ENCODE measurements around the gene PCDHA1. TPM values are rescaled to one million over a fixed set of nuclear protein-coding genes. Genes with fewer than 3 reads are reported as not detected.

Gene PCDHA1
- total RNA-seq, 1 donor from 2014 or later, result not detected

DNA sequence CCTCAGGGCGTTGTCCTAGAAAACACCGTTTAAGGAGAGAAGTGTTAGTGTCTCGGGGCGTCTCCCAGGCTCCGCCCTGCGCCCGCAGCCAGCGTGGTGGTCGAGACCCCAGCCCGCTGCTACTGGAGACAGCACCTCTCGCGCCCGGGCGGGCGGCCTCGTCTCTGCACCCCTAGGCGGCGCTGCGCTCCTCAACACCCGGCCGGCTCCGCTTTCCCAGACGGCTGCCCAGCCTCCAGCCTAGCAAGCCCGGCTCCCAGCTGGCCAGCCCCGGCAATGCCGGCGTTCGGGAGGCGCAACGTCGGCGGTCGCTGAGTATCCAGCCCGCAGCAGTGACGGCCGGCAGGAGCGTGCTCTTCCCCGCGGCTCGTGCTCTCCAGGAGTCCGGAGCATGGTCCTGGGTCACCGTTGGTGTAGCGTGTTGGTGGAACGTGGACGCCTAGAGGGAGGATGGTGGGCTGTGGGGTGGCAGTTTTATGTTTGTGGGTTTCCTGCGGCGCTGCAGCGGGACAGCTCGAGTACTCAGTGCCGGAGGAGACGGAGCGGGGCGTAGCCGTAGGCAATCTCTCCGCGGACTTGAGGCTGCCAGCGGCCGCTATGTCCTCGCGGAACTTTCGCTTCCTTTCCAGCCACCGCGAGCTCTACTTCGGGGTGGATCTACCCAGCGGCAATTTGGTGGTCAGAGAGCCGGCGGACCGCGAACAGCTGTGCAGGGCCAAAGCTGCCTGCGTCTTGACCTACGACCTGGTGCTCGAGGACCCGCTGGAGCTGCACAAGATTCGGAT, 140.7 kb downstream of the PCDHA1 start:
- H3K9me3 Mint-ChIP-seq, result no peaks in the 10 kb centered on the region
- H3K4me1 Mint-ChIP-seq, result peaks cover 29% of the 10 kb centered on the region
- H3K27me3 Mint-ChIP-seq (ENCODE audit: low read depth), result peaks cover 26% of the 10 kb centered on the region
- peak overlapping the region; percentile 57 for H3K27ac Mint-ChIP-seq (ENCODE audit: unreplicated experiment)
- H3K4me3 Mint-ChIP-seq, result peak overlapping the region; percentile 89
- peaks cover 4% of the 10 kb centered on the region for H3K36me3 Mint-ChIP-seq (ENCODE audit: low read depth)
- peak; percentile 94 for DNase-seq (ENCODE audit: low read depth, low spot score)
- TF ChIP-seq, protein P1, sequence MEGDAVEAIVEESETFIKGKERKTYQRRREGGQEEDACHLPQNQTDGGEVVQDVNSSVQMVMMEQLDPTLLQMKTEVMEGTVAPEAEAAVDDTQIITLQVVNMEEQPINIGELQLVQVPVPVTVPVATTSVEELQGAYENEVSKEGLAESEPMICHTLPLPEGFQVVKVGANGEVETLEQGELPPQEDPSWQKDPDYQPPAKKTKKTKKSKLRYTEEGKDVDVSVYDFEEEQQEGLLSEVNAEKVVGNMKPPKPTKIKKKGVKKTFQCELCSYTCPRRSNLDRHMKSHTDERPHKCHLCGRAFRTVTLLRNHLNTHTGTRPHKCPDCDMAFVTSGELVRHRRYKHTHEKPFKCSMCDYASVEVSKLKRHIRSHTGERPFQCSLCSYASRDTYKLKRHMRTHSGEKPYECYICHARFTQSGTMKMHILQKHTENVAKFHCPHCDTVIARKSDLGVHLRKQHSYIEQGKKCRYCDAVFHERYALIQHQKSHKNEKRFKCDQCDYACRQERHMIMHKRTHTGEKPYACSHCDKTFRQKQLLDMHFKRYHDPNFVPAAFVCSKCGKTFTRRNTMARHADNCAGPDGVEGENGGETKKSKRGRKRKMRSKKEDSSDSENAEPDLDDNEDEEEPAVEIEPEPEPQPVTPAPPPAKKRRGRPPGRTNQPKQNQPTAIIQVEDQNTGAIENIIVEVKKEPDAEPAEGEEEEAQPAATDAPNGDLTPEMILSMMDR (conservative IDR thresholded peaks at IDR 0.05), result peak; percentile 98

DNA sequence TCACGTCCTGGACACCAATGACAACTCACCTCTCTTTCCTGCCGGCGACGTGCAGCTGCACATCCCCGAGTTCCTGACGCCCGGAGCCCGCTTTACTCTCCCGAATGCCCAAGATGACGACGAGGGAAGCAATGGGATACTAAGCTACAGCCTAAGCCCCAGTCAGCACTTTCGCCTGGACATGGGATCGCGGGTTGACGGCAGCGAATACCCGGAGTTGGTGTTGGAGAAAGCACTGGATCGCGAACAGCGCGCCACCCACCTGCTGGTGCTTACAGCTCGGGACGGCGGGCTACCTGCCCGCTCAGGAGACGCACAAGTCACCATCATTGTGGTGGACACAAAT, 141.3 kb downstream of the PCDHA1 start:
- H3K4me1 Mint-ChIP-seq, result peaks cover 29% of the 10 kb centered on the region
- H3K36me3 Mint-ChIP-seq (ENCODE audit: low read depth), result peaks cover 4% of the 10 kb centered on the region
- H3K4me3 Mint-ChIP-seq, result peak overlapping the region; percentile 89
- TF ChIP-seq, protein P1 (conservative IDR thresholded peaks at IDR 0.05), result no peak
- no peak for DNase-seq (ENCODE audit: low read depth, low spot score)
- H3K27ac Mint-ChIP-seq (ENCODE audit: unreplicated experiment), result no peak overlapping the region
- no peaks in the 10 kb centered on the region for H3K9me3 Mint-ChIP-seq
- H3K27me3 Mint-ChIP-seq (ENCODE audit: low read depth), result peaks cover 26% of the 10 kb centered on the region

DNA sequence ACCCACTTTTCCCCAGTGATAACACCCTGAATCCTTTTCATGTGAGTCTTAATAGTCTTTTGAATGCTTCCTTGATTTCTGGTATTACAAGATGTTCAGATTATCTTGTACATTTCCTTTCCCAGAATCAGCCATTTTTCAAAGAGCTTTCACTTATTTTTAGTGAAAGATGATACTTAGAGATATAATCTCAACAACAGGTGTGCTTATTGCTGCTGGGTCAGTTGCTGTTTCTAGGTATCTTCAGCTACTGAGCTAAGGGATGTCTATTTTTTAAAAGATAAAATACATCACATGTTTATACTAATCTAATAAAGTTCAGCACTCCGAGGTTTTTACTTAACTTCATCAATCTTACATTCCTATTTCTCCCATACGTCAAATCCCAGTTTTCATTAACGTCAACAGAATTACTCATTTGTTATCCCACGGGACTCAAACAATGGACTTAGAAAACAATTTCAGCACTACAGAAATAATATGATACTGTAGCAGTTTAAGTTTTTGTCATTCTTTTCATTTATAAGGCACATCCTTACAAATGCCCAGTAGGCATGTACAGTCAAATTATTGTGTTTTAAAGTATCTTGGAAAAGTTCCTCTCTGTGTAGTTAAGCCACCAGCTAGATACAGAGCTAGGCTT, 149.1 kb downstream of the PCDHA1 start:
- no peak for DNase-seq (ENCODE audit: low read depth, low spot score)
- Mint-ChIP-seq H3K27me3 (ENCODE audit: low read depth) (no peaks in the 10 kb centered on the region), H3K36me3 (ENCODE audit: low read depth) (no peaks in the 10 kb centered on the region), H3K4me3 (no peak overlapping the region), H3K9me3 (no peaks in the 10 kb centered on the region), H3K27ac (ENCODE audit: unreplicated experiment) (no peak overlapping the region), H3K4me1 (no peaks in the 10 kb centered on the region)
- TF ChIP-seq, protein P1 (conservative IDR thresholded peaks at IDR 0.05), result no peak

DNA sequence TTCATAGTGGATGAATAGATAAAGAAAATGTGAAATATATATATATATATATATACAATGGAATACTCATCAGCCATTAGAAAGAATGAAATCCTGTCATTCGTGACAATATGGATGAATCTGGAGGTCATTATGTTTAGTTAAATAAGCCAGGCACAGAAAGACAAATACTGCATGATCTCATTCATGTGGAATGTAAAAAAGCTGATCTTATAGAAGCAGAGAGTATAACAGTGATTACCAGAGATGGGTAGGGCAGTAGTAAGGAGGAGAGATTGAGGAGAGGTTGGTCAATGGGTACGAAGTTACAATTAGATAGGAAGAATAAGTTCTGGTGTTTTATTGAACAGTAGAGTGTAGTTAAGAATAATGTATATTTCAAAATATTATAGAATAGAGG, 160.6 kb downstream of the PCDHA1 start:
- no peaks in the 10 kb centered on the region for H3K27me3 Mint-ChIP-seq (ENCODE audit: low read depth)
- H3K36me3 Mint-ChIP-seq (ENCODE audit: low read depth), result peaks cover 13% of the 10 kb centered on the region
- DNase-seq (ENCODE audit: low read depth, low spot score), result no peak
- TF ChIP-seq, protein P1 (conservative IDR thresholded peaks at IDR 0.05), result no peak
- H3K27ac Mint-ChIP-seq (ENCODE audit: unreplicated experiment), result no peak overlapping the region
- H3K4me1 Mint-ChIP-seq, result no peaks in the 10 kb centered on the region
- H3K4me3 Mint-ChIP-seq, result no peak overlapping the region
- peaks cover 12% of the 10 kb centered on the region for H3K9me3 Mint-ChIP-seq

DNA sequence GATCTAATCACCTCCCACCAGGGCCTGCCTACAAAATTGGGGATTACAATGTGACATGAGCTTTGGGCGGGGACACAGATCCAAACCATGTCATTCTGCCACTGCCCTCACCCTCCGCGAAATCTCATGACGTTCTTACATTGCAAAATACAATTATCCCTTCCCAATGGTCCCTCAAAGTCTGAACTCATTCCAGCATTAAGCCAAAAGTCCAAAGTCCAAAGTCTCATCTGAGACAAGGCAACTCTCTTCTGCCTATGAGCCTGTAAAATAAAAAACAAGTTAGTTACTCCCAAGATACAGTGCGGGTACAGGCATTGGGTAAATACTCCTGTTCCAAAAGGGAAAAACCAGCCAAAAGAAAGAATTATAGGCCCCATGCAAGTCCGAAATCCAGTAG, 165.7 kb downstream of the PCDHA1 start:
- H3K9me3 Mint-ChIP-seq, result peaks cover 9% of the 10 kb centered on the region
- TF ChIP-seq, protein P1 (conservative IDR thresholded peaks at IDR 0.05), result no peak
- H3K27ac Mint-ChIP-seq (ENCODE audit: unreplicated experiment), result no peak overlapping the region
- peaks cover 17% of the 10 kb centered on the region for H3K36me3 Mint-ChIP-seq (ENCODE audit: low read depth)
- no peak for DNase-seq (ENCODE audit: low read depth, low spot score)
- H3K27me3 Mint-ChIP-seq (ENCODE audit: low read depth), result no peaks in the 10 kb centered on the region
- no peaks in the 10 kb centered on the region for H3K4me1 Mint-ChIP-seq
- no peak overlapping the region for H3K4me3 Mint-ChIP-seq

Measured in neural crest cell (in vitro differentiated cells).